ENCODE measurements around the gene WHRN. TPM values are rescaled to one million over a fixed set of nuclear protein-coding genes. Genes with fewer than 3 reads are reported as not detected.

WHRN gene
- total and polyA plus RNA-seq, 9 of the 15 experiments (the other 6 are each of a cell fraction or from before 2014, with no cell fraction given), result 0.31 to 14.1 (median 3.0) TPM

DNA sequence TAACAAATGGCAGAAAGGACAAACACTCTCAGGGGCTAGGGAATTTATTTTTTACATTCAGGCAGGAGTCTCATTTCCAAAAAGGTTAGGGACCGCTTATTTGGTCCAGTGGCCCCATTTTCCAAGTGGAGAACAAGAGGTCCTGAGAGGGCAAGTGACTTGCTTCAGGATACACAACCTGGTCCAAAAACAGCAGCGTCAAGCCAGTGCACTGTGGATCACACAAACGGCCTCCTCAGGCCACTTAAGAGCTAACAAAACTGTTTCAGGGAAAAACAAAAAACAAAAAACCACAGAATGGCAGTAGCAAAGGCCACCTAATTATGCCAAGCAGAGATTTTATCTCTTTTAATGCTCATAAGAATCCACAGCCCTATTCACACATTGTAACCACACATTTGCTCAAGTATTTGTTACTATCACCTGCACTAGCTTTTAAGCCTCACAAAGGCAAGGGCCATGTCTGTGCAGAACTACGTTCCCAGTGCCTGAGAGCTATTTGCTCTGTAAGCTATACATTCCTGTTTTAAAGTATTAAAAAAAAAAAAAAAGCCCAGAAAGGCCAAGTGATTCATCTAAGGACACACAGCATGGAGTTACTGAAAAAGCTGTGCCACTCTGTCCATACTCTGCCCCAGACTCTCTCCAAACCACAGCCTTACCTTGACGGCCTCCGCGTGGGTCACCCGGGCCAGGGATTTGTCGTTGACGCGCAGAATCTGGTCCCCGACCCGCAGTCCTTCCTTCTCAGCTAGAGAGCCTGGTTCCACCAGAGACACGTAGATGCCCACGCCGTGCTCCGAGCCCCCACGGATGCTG lies 1.5 kb downstream of the WHRN start:
- peaks cover 23 to 24% of the 10 kb centered on the region in 2 experiments; a peak in 3 of 5 replicates for H3K4me1 ChIP-seq (replicated peaks in 1 of 2; ENCODE audit: control insufficient read depth in 2 of 2, insufficient read depth in 2 of 2, low read length in 2 of 2)
- ATAC-seq (no peak), FAIRE-seq (no peak), DNase-seq (ENCODE audit: extremely low read depth in 1 of 4, low spot score in 3 of 4) (no peak)
- TF ChIP-seq ADNP (tag; IDR thresholded peaks at IDR 0.05) (no peak), HDAC2 (IDR thresholded peaks at IDR 0.05) (peak; percentile 68), JUNB (CRISPR knock-in tag; conservative IDR thresholded peaks at IDR 0.05) (no peak), MAFG (tag; conservative IDR thresholded peaks at IDR 0.05) (no peak), THRAP3 (IDR thresholded peaks at IDR 0.05; ENCODE audit: borderline replicate concordance) (no peak), CHD4 (IDR thresholded peaks at IDR 0.05; ENCODE audit: insufficient read depth, insufficient replicate concordance, low read depth, low read length, poor library complexity, severe bottlenecking) (peak; percentile 48), RBM25 (IDR thresholded peaks at IDR 0.05; ENCODE audit: low read depth, low read length, severe bottlenecking) (peak; percentile 75), BCOR (IDR thresholded peaks at IDR 0.05) (peak; percentile 76), HNRNPH1 (optimal IDR thresholded peaks at IDR 0.05; ENCODE audit: low read depth, low read length) (no peak), ZNF764 (CRISPR knock-in tag; IDR thresholded peaks at IDR 0.05; ENCODE audit: low read depth) (0 out of 2 replicates have a peak, but pooled peaks have one; percentile 62), ZFP36 (IDR thresholded peaks at IDR 0.05; ENCODE audit: low read depth, low read length, partially characterized antibody) (peak; percentile 34), FOS (IDR thresholded peaks at IDR 0.05; ENCODE audit: extremely low read depth, insufficient read length) (no peak), KDM1A (IDR thresholded peaks at IDR 0.05) (peak in 1 of 2 experiments; percentile 19; a peak in 2 of 4 replicates), SMARCA5 (IDR thresholded peaks at IDR 0.05) (0 out of 2 replicates have a peak, but pooled peaks have one; percentile 33), TAF7 (tag; IDR thresholded peaks at IDR 0.05) (no peak)
- TF ChIP-seq, protein P1, sequence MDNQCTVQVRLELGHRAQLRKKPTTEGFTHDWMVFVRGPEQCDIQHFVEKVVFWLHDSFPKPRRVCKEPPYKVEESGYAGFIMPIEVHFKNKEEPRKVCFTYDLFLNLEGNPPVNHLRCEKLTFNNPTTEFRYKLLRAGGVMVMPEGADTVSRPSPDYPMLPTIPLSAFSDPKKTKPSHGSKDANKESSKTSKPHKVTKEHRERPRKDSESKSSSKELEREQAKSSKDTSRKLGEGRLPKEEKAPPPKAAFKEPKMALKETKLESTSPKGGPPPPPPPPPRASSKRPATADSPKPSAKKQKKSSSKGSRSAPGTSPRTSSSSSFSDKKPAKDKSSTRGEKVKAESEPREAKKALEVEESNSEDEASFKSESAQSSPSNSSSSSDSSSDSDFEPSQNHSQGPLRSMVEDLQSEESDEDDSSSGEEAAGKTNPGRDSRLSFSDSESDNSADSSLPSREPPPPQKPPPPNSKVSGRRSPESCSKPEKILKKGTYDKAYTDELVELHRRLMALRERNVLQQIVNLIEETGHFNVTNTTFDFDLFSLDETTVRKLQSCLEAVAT (IDR thresholded peaks at IDR 0.05), result no peak
- peak overlapping the region; percentile 82 for H2AFZ ChIP-seq (ENCODE audit: low read depth, low read length)
- in situ Hi-C loops (cut with MboI), result no loop called here
- H3K27ac ChIP-seq (ENCODE audit: extremely low read depth, low read depth, low read length), result peak overlapping the region; percentile 91
- TSS peak; percentile 35 for BruUV-seq (replicated peaks)
- peak overlapping the region; percentile 60 for H3K4me3 ChIP-seq
- no peaks in the 10 kb centered on the region for H3K9me1 ChIP-seq (ENCODE audit: control insufficient read depth, insufficient read depth, low read length)
- H4K20me1 ChIP-seq (replicated peaks; ENCODE audit: control insufficient read depth, insufficient read depth, low read length), result no peaks in the 10 kb centered on the region
- H3K79me2 ChIP-seq (ENCODE audit: control insufficient read depth, insufficient read depth, low read length), result peaks cover 49% of the 10 kb centered on the region
- H3K36me3 ChIP-seq (ENCODE audit: control insufficient read depth, insufficient read depth, low read length), result peaks cover 7% of the 10 kb centered on the region; the same call in 1 of the 3 replicates
- intact Hi-C loops (cut with micrococcal nuclease), result loop anchor here (2.0 to 5.0 kb wide), 3 partner anchors 106 to 166 kb away; no protein-coding TSS in a partner anchor
- H3K9me3 ChIP-seq (replicated peaks; ENCODE audit: control insufficient read depth, insufficient read depth, low read depth, low read length), result no peaks in the 10 kb centered on the region
- ChIA-PET POLR2A (interaction anchor here (0.5 to 1.8 kb wide), 8 partner anchors 8 to 1969 kb away, joined by 3 to 9 read pairs (median 4); partner anchors contain the start of genes ATP6V1G1 and TMEM268), CTCF (ENCODE audit: low intra/inter-chr PET ratio) (no interaction called here)
- peak overlapping the region; percentile 80 to 93 for H3K9ac ChIP-seq (ENCODE audit: insufficient read depth in 1 of 2, low read depth in 2 of 2, low read length in 2 of 2)
- H3K4me2 ChIP-seq (ENCODE audit: insufficient read depth, low read length), result peak overlapping the region; percentile 85
- WGBS (ENCODE audit: insufficient coverage, low coverage, missing lambda C conversion rate), result 22% methylated on average over 15 of the region's 18 CpGs
- H3K27me3 ChIP-seq (ENCODE audit: control insufficient read depth in 2 of 2, insufficient read depth in 2 of 2, low read length in 2 of 2), result peaks cover 5% of the 10 kb centered on the region in 2 experiments

Measured in K562 (cell line).